IPS DF 6.9 (cell line): ENCODE data around the gene XRCC3.
A peak's percentile ranks its signal among the peaks of the same experiment; 100 is the strongest.

ENCODE experiments used
- DNase-seq: peaks from one replicate; pipeline ENCODE4 v3.0.0-alpha.2; 2013; ENCODE audit warnings: low read depth, low spot score
- H3K27ac ChIP-seq: one replicate; pipeline ENCODE4 v1.5.1; 2013; ENCODE audit warnings: low read length, control low read depth
- H3K27me3 ChIP-seq: 2 replicates; pipeline ENCODE4 v1.6.1; 2013; ENCODE audit warnings: mild to moderate bottlenecking, low read length; ENCODE audit not compliant: control insufficient read depth, insufficient read depth
- H3K36me3 ChIP-seq: 2 replicates; pipeline ENCODE4 v1.6.1; 2013; ENCODE audit warnings: low read length; ENCODE audit not compliant: control insufficient read depth, insufficient read depth
- H3K4me1 ChIP-seq: 2 replicates; pipeline ENCODE4 v1.6.1; 2013; ENCODE audit warnings: low read length; ENCODE audit not compliant: control insufficient read depth, insufficient read depth
- H3K4me3 ChIP-seq: 2 replicates; pipeline ENCODE4 v1.5.1; 2013; ENCODE audit warnings: mild to moderate bottlenecking, low read length
- H3K9me3 ChIP-seq: 2 replicates; pipeline ENCODE4 v1.6.1; 2013; ENCODE audit warnings: low read length, inconsistent platforms; ENCODE audit not compliant: control insufficient read depth, insufficient read depth
- WGBS: extraction: QIAGEN DNeasy Blood & Tissue Kit; methylation state at CpG from one replicate; pipeline ENCODE4 v1.1.7; 2013; ENCODE audit warnings: mixed read lengths, missing lambda C conversion rate; ENCODE audit not compliant: insufficient read length, insufficient coverage; 5-methylcytosine and 5-hydroxymethylcytosine counted together

Gene XRCC3

GRCh38 chr14:103725739-103726395, 10.6 kb upstream of the XRCC3 start:
- H3K4me3 ChIP-seq, result no peak overlapping the region
- no peaks in the 10 kb centered on the region for H3K9me3 ChIP-seq
- DNase-seq, result no peak
- WGBS, result no CpG with 5 or more reads among the region's 16 CpGs
- H3K27me3 ChIP-seq, result no peaks in the 10 kb centered on the region
- peaks cover 13% of the 10 kb centered on the region for H3K36me3 ChIP-seq
- no peak overlapping the region for H3K27ac ChIP-seq
- peaks cover 1% of the 10 kb centered on the region; the same call in 1 of the 2 replicates for H3K4me1 ChIP-seq

- DNase-seq, result no peak
- WGBS, result no CpG with 5 or more reads among the region's 29 CpGs
- Histone ChIP-seq H3K27me3 (no peaks in the 10 kb centered on the region), H3K4me1 (peaks cover 1% of the 10 kb centered on the region; the same call in 1 of the 2 replicates), H3K9me3 (no peaks in the 10 kb centered on the region), H3K4me3 (no peak overlapping the region), H3K27ac (no peak overlapping the region), H3K36me3 (peaks cover 12% of the 10 kb centered on the region)
Observed at GRCh38 chr14:103725001-103725682, 9.9 kb upstream of the XRCC3 start.

GRCh38 chr14:103724116-103724515, 8.9 kb upstream of the XRCC3 start:
- no peak for DNase-seq
- WGBS, result no CpG with 5 or more reads among the region's 20 CpGs

GRCh38 chr14:103723748-103724081, 8.5 kb upstream of the XRCC3 start:
- WGBS, result no CpG with 5 or more reads among the region's 7 CpGs
- Histone ChIP-seq H3K9me3 (no peaks in the 10 kb centered on the region), H3K36me3 (no peaks in the 10 kb centered on the region; the same call in 1 of the 2 replicates), H3K4me1 (peaks cover 1% of the 10 kb centered on the region; the same call in 1 of the 2 replicates), H3K27ac (no peak overlapping the region), H3K4me3 (no peak overlapping the region), H3K27me3 (no peaks in the 10 kb centered on the region)
- no peak for DNase-seq

More at GRCh38 chr14:103724116-103724515, 8.9 kb upstream of the XRCC3 start:
- Histone ChIP-seq H3K27me3 (no peaks in the 10 kb centered on the region), H3K9me3 (no peaks in the 10 kb centered on the region), H3K4me3 (no peak overlapping the region), H3K27ac (no peak overlapping the region), H3K4me1 (peaks cover 1% of the 10 kb centered on the region; the same call in 1 of the 2 replicates), H3K36me3 (peaks cover 2% of the 10 kb centered on the region)

GRCh38 chr14:103721334-103722120, 6.3 kb upstream of the XRCC3 start:
- DNase-seq, result no peak
- no peak overlapping the region for H3K27ac ChIP-seq

GRCh38 chr14:103719751-103720150, 4.5 kb upstream of the XRCC3 start:
- DNase-seq, result no peak
- Histone ChIP-seq H3K9me3 (no peaks in the 10 kb centered on the region), H3K4me3 (no peak overlapping the region), H3K27ac (no peak overlapping the region), H3K4me1 (peaks cover 3% of the 10 kb centered on the region; the same call in 1 of the 2 replicates), H3K27me3 (no peaks in the 10 kb centered on the region), H3K36me3 (no peaks in the 10 kb centered on the region)
- WGBS, result no CpG with 5 or more reads among the region's 8 CpGs

More at GRCh38 chr14:103721334-103722120, 6.3 kb upstream of the XRCC3 start:
- Histone ChIP-seq H3K36me3 (no peaks in the 10 kb centered on the region; the same call in 1 of the 2 replicates), H3K9me3 (no peaks in the 10 kb centered on the region), H3K27me3 (no peaks in the 10 kb centered on the region), H3K4me3 (no peak overlapping the region), H3K4me1 (peaks cover 2% of the 10 kb centered on the region; the same call in 1 of the 2 replicates)
- WGBS, result no CpG with 5 or more reads among the region's 26 CpGs

GRCh38 chr14:103718572-103718971, 3.3 kb upstream of the XRCC3 start:
- no peak for DNase-seq
- Histone ChIP-seq H3K9me3 (no peaks in the 10 kb centered on the region), H3K4me3 (no peak overlapping the region), H3K4me1 (peaks cover 3% of the 10 kb centered on the region; the same call in 1 of the 2 replicates), H3K27me3 (no peaks in the 10 kb centered on the region), H3K27ac (no peak overlapping the region), H3K36me3 (no peaks in the 10 kb centered on the region)
- no CpG with 5 or more reads among the region's 16 CpGs for WGBS

- Histone ChIP-seq H3K4me1 (peaks cover 3% of the 10 kb centered on the region; the same call in 1 of the 2 replicates), H3K36me3 (peaks cover 5% of the 10 kb centered on the region; the same call in 1 of the 2 replicates), H3K9me3 (no peaks in the 10 kb centered on the region), H3K27ac (no peak overlapping the region), H3K4me3 (no peak overlapping the region), H3K27me3 (no peaks in the 10 kb centered on the region)
- WGBS, result no CpG with 5 or more reads among the region's 17 CpGs
- DNase-seq, result no peak
Observed at GRCh38 chr14:103716899-103717411, 1.7 kb upstream of the XRCC3 start.

GRCh38 chr14:103716091-103716801, 995 bp upstream of the XRCC3 start:
- no peak for DNase-seq
- H3K4me1 ChIP-seq, result peaks cover 3% of the 10 kb centered on the region; the same call in 1 of the 2 replicates
- H3K36me3 ChIP-seq, result peaks cover 9% of the 10 kb centered on the region; the same call in 1 of the 2 replicates
- WGBS, result no CpG with 5 or more reads among the region's 72 CpGs
- H3K27ac ChIP-seq, result no peak overlapping the region
- no peaks in the 10 kb centered on the region for H3K27me3 ChIP-seq
- H3K9me3 ChIP-seq, result no peaks in the 10 kb centered on the region
- H3K4me3 ChIP-seq, result peak overlapping the region; percentile 96
